IPS-18a (cell line): ENCODE data around the gene TPD52L2.
"Not testable (repeated sequence)": the region's sequence is repeated elsewhere in the genome, so short reads cannot be mapped to it uniquely, and the experiment has no call there.

Experiments
- H3K27ac ChIP-seq: one replicate; pipeline ENCODE4 v1.5.1; 2013; ENCODE audit warnings: low read length
- H3K27me3 ChIP-seq: one replicate; pipeline ENCODE4 v1.6.1; 2013; ENCODE audit warnings: mild to moderate bottlenecking, low read length; ENCODE audit not compliant: control insufficient read depth, insufficient read depth
- H3K36me3 ChIP-seq: one replicate; pipeline ENCODE4 v1.6.1; 2013; ENCODE audit warnings: low read depth, low read length; ENCODE audit not compliant: control insufficient read depth
- H3K4me1 ChIP-seq: one replicate; pipeline ENCODE4 v1.6.1; 2013; ENCODE audit warnings: low read depth, low read length; ENCODE audit not compliant: control insufficient read depth
- H3K4me3 ChIP-seq: one replicate; pipeline ENCODE4 v1.5.1; 2013; ENCODE audit warnings: low read length
- H3K9ac ChIP-seq: one replicate; pipeline ENCODE4 v1.6.1; 2013; ENCODE audit warnings: mild to moderate bottlenecking, low read length, moderate library complexity
- H3K9me3 ChIP-seq: one replicate; pipeline ENCODE4 v1.6.1; 2013; ENCODE audit warnings: low read depth, low read length; ENCODE audit not compliant: control insufficient read depth

Gene TPD52L2

GRCh38 chr20:63920226-63920625 lies 55.2 kb downstream of the TPD52L2 start:
- no peaks in the 10 kb centered on the region for H3K9me3 ChIP-seq
- H3K4me1 ChIP-seq = no peaks in the 10 kb centered on the region
- H3K9ac ChIP-seq = no peak overlapping the region
- no peaks in the 10 kb centered on the region for H3K36me3 ChIP-seq
- no peaks in the 10 kb centered on the region for H3K27me3 ChIP-seq
- no peak overlapping the region for H3K4me3 ChIP-seq
- no peak overlapping the region for H3K27ac ChIP-seq

DNA sequence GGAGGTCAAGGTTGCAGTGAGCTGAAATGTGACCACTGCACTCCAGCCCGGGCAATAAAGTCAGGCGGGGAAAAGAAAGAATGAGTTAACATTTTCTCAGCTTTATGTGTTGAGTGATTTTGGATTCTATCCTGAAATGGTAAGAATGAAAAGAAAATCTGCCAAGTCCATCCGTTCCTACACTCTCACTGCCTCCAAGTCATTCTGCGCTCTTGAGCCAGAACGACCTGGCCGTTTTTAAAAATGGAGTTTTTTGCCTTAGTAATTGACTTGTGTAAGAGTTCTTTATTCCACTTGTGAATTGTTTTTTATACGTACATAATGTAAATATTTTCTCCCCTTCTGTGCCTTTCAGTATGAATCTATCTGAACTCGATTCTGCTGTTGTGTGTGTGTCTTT lies 58.6 kb downstream of the TPD52L2 start:
- Histone ChIP-seq H3K27me3 (no peaks in the 10 kb centered on the region), H3K4me1 (no peaks in the 10 kb centered on the region), H3K36me3 (peaks cover 13% of the 10 kb centered on the region), H3K9me3 (no peaks in the 10 kb centered on the region), H3K4me3 (no peak overlapping the region), H3K9ac (no peak overlapping the region), H3K27ac (no peak overlapping the region)

- Histone ChIP-seq H3K4me1 (no peaks in the 10 kb centered on the region), H3K9me3 (no peaks in the 10 kb centered on the region), H3K4me3 (no peak overlapping the region), H3K36me3 (peaks cover 19% of the 10 kb centered on the region), H3K27ac (no peak overlapping the region), H3K9ac (no peak overlapping the region), H3K27me3 (no peaks in the 10 kb centered on the region)
These were observed 59.2 kb downstream of the TPD52L2 start for GRCh38 chr20:63924241-63924640.

DNA sequence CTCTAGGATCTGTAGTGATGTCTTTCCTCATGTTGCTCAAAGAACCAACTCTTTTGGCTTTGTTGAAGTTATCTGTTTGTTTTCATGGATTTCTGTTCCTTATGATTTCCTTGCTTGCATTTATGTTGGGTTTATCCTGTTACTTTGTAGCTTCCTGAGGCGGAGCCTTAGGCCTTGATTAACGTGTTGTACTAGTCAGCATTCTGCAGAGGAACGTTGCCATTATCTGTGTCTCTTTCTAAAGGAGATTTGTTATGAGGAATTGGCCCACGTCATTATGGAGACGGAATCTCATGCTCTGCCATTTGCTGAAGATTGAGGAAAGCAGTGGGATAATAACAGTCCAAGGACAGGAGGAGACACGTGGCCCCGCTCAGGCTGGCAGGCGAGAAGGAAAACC lies 61.2 kb downstream of the TPD52L2 start:
- Histone ChIP-seq H3K36me3 (peaks cover 33% of the 10 kb centered on the region), H3K4me1 (no peaks in the 10 kb centered on the region), H3K9ac (no peak overlapping the region), H3K9me3 (no peaks in the 10 kb centered on the region), H3K27ac (no peak overlapping the region), H3K27me3 (no peaks in the 10 kb centered on the region), H3K4me3 (no peak overlapping the region)

- H3K4me1 ChIP-seq = no peaks in the 10 kb centered on the region
- no peak overlapping the region for H3K4me3 ChIP-seq
- no peaks in the 10 kb centered on the region for H3K9me3 ChIP-seq
- H3K27ac ChIP-seq = no peak overlapping the region
- H3K9ac ChIP-seq = no peak overlapping the region
- H3K36me3 ChIP-seq = peaks cover 41% of the 10 kb centered on the region
- H3K27me3 ChIP-seq = no peaks in the 10 kb centered on the region
These were observed 64.0 kb downstream of the TPD52L2 start for GRCh38 chr20:63929071-63929470.

GRCh38 chr20:63929473-63929883 lies 64.4 kb downstream of the TPD52L2 start:
- H3K4me1 ChIP-seq, H3K9me3 ChIP-seq, H3K27ac ChIP-seq, H3K27me3 ChIP-seq, H3K4me3 ChIP-seq, H3K9ac ChIP-seq: not testable (repeated sequence)
- H3K36me3 ChIP-seq = peaks cover 41% of the 10 kb centered on the region

DNA sequence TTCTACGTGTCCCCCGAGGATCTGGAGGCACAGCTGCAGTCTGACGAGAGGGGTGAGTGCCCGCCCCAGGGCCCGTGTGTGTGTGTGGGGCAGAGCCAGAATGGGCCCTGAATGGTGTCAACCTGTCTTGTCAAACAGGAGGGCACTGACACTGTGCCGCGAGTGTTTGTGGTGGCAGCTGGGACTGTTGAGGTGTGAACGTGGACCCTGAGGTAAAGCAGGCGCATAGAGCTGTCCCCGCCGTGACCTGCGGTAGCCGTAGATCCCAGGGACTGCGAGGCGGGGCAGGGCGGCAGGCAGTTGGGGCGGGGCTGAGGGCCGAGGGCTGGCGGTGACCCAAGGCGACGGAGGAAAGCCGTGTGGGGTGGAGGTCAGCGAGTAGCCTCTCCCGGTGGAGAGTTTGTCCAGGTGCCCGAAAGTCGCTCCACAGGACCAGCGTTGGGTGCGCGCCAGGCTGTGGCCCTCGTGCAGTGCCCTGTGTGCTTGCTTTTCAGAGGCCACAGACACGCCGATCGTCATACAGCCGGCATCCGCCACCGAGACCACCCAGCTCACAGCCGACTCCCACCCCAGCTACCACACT lies 66.0 kb downstream of the TPD52L2 start:
- Histone ChIP-seq H3K9ac (no peak overlapping the region), H3K9me3 (no peaks in the 10 kb centered on the region), H3K4me1 (no peaks in the 10 kb centered on the region), H3K27ac (no peak overlapping the region), H3K36me3 (peaks cover 41% of the 10 kb centered on the region), H3K27me3 (no peaks in the 10 kb centered on the region), H3K4me3 (no peak overlapping the region)

DNA sequence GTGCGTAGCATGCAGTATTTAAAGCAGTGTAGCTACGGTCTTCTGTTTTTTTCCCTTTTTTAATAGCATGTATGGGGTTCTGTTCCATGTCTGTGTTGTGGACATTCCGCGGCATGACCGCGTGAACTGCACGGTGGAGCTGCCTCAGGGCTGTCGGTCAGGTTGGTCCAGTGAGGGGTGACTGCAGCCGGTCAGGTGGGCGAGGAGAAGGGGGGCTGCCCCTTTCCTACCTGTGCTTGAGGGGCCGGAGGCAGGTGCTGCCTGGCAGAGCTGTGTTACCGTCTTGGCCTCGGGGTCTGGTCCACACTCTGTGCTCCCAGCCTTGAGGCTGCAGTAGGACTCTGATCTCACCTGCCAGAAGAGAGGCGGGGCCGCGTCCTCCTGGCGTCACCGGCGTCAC lies 66.7 kb downstream of the TPD52L2 start:
- H3K4me3 ChIP-seq = no peak overlapping the region
- H3K36me3 ChIP-seq = peaks cover 39% of the 10 kb centered on the region
- no peaks in the 10 kb centered on the region for H3K4me1 ChIP-seq
- no peaks in the 10 kb centered on the region for H3K9me3 ChIP-seq
- no peak overlapping the region for H3K9ac ChIP-seq
- H3K27ac ChIP-seq = no peak overlapping the region
- no peaks in the 10 kb centered on the region for H3K27me3 ChIP-seq

DNA sequence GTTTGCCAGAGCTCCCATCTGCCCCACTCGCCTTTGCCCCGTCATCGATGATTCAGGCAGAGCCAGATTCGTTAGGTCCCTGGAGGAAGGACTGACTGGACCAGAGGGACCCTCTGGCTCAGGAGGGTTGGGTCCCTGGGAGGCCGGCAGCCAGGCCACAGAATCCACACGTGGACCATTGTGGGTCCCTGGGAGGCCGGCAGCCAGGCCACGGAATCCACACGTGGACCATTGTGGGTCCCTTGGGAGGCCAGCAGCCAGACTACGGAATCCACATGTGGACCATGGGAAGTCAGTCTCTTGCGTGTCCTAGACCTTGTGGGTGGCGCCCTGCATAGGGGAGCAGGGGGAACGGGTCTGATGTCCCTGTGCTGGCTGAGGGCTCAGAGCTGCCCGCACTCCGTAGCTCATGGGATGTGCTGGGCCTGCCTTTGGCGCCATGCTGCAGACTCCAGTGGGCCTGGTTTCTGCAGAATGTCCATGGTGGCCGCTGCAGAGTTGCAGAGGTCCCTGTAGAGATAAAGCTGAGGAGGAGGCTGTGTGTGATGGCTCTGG lies 67.6 kb downstream of the TPD52L2 start:
- H3K4me1 ChIP-seq = no peaks in the 10 kb centered on the region
- no peaks in the 10 kb centered on the region for H3K9me3 ChIP-seq
- no peaks in the 10 kb centered on the region for H3K27me3 ChIP-seq
- no peak overlapping the region for H3K9ac ChIP-seq
- peaks cover 34% of the 10 kb centered on the region for H3K36me3 ChIP-seq
- H3K4me3 ChIP-seq = no peak overlapping the region
- H3K27ac ChIP-seq = no peak overlapping the region

DNA sequence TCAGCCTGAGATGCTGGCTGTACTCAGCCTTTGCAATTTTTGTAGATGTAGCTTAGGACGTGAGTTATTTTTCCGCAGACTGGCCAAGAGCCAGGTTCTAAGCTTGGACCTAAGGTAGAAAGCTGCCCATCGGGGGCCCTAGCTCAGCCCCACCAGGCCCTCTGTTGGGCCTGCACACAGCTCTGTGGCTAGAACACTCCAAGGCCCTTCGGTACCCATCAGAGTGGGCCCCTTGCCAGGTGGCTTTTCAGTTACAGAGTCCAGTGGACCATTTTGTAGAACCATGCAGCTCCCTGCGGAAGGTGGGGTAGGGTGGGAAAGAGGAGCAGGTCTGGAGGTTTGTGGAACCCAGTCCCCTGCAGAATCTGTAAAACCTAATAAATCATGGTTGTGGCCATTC lies 68.6 kb downstream of the TPD52L2 start:
- Histone ChIP-seq H3K36me3 (peaks cover 28% of the 10 kb centered on the region), H3K9ac (no peak overlapping the region), H3K9me3 (no peaks in the 10 kb centered on the region), H3K4me1 (no peaks in the 10 kb centered on the region), H3K4me3 (no peak overlapping the region), H3K27ac (no peak overlapping the region), H3K27me3 (no peaks in the 10 kb centered on the region)

- Histone ChIP-seq H3K27me3 (no peaks in the 10 kb centered on the region), H3K9me3 (no peaks in the 10 kb centered on the region), H3K36me3 (peaks cover 20% of the 10 kb centered on the region), H3K4me3 (no peak overlapping the region), H3K9ac (no peak overlapping the region), H3K4me1 (no peaks in the 10 kb centered on the region), H3K27ac (no peak overlapping the region)
These were observed 69.4 kb downstream of the TPD52L2 start for GRCh38 chr20:63934271-63935068.

DNA sequence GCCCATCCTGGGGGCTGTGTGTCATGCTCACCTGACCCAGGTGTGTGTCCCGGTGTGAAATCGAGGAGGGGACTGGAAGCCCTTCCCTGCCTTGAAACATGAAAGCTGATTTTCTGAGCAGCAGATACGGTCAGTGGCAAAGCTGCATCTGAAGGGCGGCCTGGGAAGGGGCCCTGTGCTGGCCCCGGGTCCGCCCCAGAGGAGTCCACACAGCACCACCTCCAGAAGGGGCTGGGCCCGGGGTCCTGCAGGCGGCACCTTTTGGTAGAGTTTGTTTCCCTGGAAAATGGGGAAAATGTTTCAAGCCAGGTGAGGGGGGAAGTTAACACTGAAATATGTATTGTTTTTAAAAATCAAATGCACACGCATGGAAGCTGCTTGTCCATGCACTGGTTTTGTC lies 70.4 kb downstream of the TPD52L2 start:
- no peaks in the 10 kb centered on the region for H3K27me3 ChIP-seq
- no peak overlapping the region for H3K4me3 ChIP-seq
- peaks cover 21% of the 10 kb centered on the region for H3K36me3 ChIP-seq
- H3K4me1 ChIP-seq = no peaks in the 10 kb centered on the region
- no peaks in the 10 kb centered on the region for H3K9me3 ChIP-seq
- H3K27ac ChIP-seq = no peak overlapping the region
- H3K9ac ChIP-seq = no peak overlapping the region
